ENCODE results near the gene C1orf159. TPM values are rescaled to one million over a fixed set of nuclear protein-coding genes. Genes with fewer than 3 reads are reported as not detected.
A peak's percentile ranks its signal among the peaks of the same experiment; 100 is the strongest.

C1orf159 gene
- total and polyA plus RNA-seq, 2 of the 8 experiments (the other 6 are each of a cell fraction or from before 2014, with no cell fraction given), result 10.0 to 10.9 TPM

- Histone ChIP-seq H3K18ac (ENCODE audit: extremely low read depth, low read length) (peak overlapping the region; percentile 71), H4K8ac (ENCODE audit: extremely low read depth, insufficient read depth, low read length) (peak overlapping the region; percentile 14; the same call in 1 of the 2 replicates), H3K4me3 (ENCODE audit: extremely low read depth in 1 of 4, insufficient read depth in 2 of 4, low read depth in 3 of 4, low read length in 4 of 4) (peak overlapping the region in 2 of 4 experiments; percentile 15 to 55; a peak in 4 of 8 replicates), H4K91ac (replicated peaks; ENCODE audit: insufficient read length, low read length) (peak overlapping the region; percentile 42), H3K36me3 (ENCODE audit: control insufficient read depth in 2 of 4, insufficient read depth in 4 of 4, low read length in 3 of 4) (no peaks in the 10 kb centered on the region), H2BK20ac (ENCODE audit: low read length) (no peak overlapping the region), H3K14ac (ENCODE audit: insufficient read length) (no peak overlapping the region), H3K27ac (ENCODE audit: low read depth, low read length) (no peak overlapping the region), H3K4me1 (replicated peaks in 1 of 4; ENCODE audit: control insufficient read depth in 3 of 4, insufficient read depth in 4 of 4, low read length in 3 of 4) (peaks cover 0 to 22% (median 8%) of the 10 kb centered on the region in 4 experiments; a peak in 6 of 7 replicates), H3K23me2 (ENCODE audit: low read depth, low read length) (peaks cover 2% of the 10 kb centered on the region; the same call in 1 of the 2 replicates), H3K4ac (replicated peaks; ENCODE audit: insufficient read length, low read depth, low read length) (peak overlapping the region; percentile 57), H2BK120ac (replicated peaks; ENCODE audit: low read depth, low read length) (no peak overlapping the region), H2BK5ac (ENCODE audit: low read depth, low read length) (no peak overlapping the region), H4K5ac (ENCODE audit: insufficient read length, low read depth, low read length) (no peak overlapping the region), H3K27me3 (replicated peaks in 1 of 4; ENCODE audit: control insufficient read depth in 3 of 4, extremely low read depth in 1 of 4, insufficient read depth in 3 of 4, low read length in 3 of 4) (peaks cover 0 to 7% (median 3%) of the 10 kb centered on the region in 4 experiments; a peak in 2 of 7 replicates), H2AK5ac (ENCODE audit: low read depth, low read length) (no peak overlapping the region), H3K4me2 (ENCODE audit: insufficient read depth in 1 of 2, low read depth in 2 of 2, low read length in 2 of 2) (peak overlapping the region; percentile 55 to 70; a peak in 3 of 4 replicates), H2BK12ac (ENCODE audit: low read depth, low read length) (0 out of 2 replicates have a peak overlapping the region, but pooled peaks have one; percentile 27), H2AFZ (ENCODE audit: low read length) (no peak overlapping the region), H3K56ac (replicated peaks; ENCODE audit: insufficient read length, low read depth, low read length) (no peak overlapping the region), H3K23ac (ENCODE audit: insufficient read length) (no peak overlapping the region), H3K9me3 (ENCODE audit: insufficient read depth in 2 of 2, low read depth in 1 of 2, low read length in 1 of 2) (no peaks in the 10 kb centered on the region), H3K79me2 (ENCODE audit: control insufficient read depth in 1 of 2, insufficient read depth in 2 of 2, low read length in 2 of 2) (no peaks in the 10 kb centered on the region), H4K20me1 (replicated peaks in 1 of 2; ENCODE audit: control insufficient read depth in 1 of 2, insufficient read depth in 2 of 2, low read length in 2 of 2) (no peaks in the 10 kb centered on the region), H3K79me1 (ENCODE audit: low read depth, low read length) (no peaks in the 10 kb centered on the region), H2BK15ac (ENCODE audit: low read length) (0 out of 2 replicates have a peak overlapping the region, but pooled peaks have one; percentile 81), H3K9ac (replicated peaks in 1 of 4; ENCODE audit: extremely low read depth in 1 of 4, low read depth in 3 of 4, low read length in 3 of 4) (no peak overlapping the region)
- FAIRE-seq (no peak), DNase-seq (ENCODE audit: low read depth in 1 of 2, low spot score in 2 of 2) (no peak)
- 41% methylated on average over 17 of the region's 36 CpGs; no CpG with 5 or more reads in 1 of the 2 experiments for WGBS, 2 experiments (ENCODE audit: extremely low coverage in 1 of 2, insufficient coverage in 1 of 2, insufficient read length in 1 of 2, insufficient replicate concordance in 2 of 2, low coverage in 1 of 2, low lambda C conversion rate in 2 of 2, missing lambda C conversion rate in 1 of 2)
- TF ChIP-seq GABPA (IDR thresholded peaks at IDR 0.05; ENCODE audit: borderline replicate concordance, insufficient read depth, low read length) (0 out of 2 replicates have a peak, but pooled peaks have one; percentile 5), SUZ12 (IDR thresholded peaks at IDR 0.05; ENCODE audit: low read length) (0 out of 2 replicates have a peak, but pooled peaks have one; percentile 4), KDM5A (IDR thresholded peaks at IDR 0.05; ENCODE audit: low read length) (no peak)
- POLR2A ChIA-PET (ENCODE audit: partially characterized antibody), result no interaction called here
- CTCF ChIA-PET (ENCODE audit: partially characterized antibody), result interaction anchor here (0.8 to 2.0 kb wide), 5 partner anchors 15 to 154 kb away, joined by 3 to 8 read pairs (median 5); no protein-coding TSS in a partner anchor
Measured at GRCh38 chr1:1137256-1138045, 21.6 kb upstream of the C1orf159 start.

All from H1 (cell line).